GM18873 (cell line): ENCODE results near the gene ZNF282.
"Not testable (repeated sequence)": the region's sequence is repeated elsewhere in the genome, so short reads cannot be mapped to it uniquely, and the experiment has no call there.

Source experiments
- ATAC-seq: cut with Tn5 transposase; IDR thresholded peaks from one replicate; pipeline ENCODE4 v1.9.1; 2021; ENCODE audit warnings: mild to moderate bottlenecking, moderate library complexity, moderate number of reproducible peaks; ENCODE audit not compliant: unreplicated experiment, low FRiP score

Gene ZNF282

DNA sequence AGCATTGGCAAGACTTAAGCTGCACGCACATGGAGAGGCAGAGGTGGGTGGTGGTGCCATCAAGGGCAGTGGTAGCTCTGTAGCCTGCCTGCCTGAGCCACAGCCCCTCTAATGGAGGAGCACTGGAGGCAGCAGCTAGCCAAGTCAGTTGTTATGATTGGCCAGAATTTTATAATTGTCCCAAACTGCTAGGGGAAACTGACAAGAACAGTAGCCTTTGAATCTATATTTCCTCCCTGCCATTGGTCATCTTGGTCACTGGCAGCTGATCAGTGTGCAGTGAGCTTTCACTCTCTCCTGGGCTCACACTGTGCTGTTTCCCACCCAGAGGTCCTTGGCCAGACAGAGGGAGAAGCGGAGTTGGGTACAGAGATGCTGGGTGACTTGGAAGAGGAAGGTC is 57.0 kb downstream of the ZNF282 start:
- ATAC-seq: no peak

DNA sequence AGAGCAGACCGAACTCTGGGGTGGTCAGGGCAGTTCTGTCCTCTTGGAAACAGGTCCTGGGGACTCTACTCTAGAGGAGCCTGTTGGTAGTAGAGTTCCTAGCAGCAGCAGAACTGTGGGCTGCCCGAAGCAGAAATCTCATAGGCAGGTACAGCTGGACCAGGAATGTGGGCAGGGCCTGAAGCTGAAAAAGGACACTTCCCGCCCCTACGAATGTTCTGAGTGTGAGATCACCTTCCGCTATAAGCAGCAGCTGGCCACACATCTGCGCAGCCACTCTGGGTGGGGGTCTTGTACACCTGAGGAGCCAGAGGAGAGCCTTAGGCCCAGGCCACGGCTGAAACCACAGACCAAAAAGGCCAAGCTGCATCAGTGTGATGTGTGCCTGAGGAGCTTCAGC is 58.3 kb downstream of the ZNF282 start:
- ATAC-seq: no peak

DNA sequence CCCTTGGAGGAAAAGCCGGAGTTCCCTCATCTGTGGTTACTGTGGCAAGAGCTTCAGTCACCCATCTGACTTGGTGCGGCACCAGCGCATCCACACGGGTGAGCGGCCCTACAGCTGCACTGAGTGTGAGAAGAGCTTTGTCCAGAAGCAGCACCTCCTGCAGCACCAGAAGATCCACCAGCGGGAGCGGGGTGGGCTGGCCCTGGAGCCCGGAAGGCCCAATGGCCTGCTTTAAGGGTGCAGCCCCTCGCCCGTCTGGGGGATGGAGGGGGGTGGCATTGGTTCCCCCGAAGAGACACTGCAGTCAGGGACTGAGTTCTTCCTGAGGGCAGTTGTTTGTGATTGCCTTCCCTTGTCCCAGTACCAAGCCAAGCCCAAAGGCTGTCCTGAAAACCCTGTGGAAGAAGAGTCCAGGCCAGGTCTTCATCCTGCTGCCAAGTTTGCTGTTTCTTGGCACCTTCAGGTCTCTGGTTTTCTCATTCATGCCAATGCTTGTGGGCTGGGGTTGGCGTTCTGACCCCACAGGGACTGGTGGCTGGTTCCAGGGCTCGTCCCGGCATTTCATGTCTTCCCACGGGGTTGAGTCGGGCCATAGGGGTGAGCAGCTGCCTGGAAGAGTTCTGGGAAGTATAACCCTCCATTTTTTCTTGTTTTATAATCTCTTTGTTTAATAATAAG is 59.0 kb downstream of the ZNF282 start:
- ATAC-seq: no peak

DNA sequence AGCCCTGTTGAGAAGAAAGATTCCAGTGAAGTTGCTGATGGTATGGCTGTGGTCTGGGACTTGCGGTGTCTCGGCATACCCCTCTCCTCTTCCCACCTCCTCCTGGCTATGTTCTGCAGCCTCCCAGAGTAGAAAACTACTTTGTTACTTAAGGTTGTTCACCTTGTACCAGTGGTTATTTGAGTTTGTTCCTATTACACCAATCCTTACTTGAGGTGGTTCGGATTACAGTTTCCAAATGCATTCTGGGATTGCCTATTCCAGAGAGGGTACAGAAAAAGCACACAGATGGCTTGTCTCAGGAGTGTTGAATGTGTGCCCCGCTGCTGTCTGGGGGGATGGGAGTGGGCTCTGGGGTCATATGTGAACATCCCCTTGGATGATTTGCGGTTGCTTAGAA is 59.8 kb downstream of the ZNF282 start:
- no peak for ATAC-seq

DNA sequence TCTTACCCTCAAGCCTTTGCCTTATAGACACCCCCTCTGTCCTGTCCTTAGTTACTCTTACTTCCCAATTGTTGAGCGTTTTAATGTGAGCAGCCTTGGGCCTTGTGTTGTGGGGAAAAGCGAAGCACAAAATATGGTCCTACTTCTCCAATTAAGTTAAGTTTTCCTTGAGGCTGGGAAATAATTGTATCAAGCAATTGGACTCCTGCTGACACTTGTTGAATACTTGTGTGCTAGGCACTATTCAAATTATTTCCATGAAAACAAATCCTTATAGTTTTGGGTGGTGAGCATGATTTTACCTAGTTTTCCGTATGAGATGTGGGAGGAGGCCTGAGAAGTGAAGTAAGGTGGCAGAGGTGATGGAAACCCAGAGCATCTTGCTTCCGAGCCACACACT is 61.2 kb downstream of the ZNF282 start:
- no peak for ATAC-seq

DNA sequence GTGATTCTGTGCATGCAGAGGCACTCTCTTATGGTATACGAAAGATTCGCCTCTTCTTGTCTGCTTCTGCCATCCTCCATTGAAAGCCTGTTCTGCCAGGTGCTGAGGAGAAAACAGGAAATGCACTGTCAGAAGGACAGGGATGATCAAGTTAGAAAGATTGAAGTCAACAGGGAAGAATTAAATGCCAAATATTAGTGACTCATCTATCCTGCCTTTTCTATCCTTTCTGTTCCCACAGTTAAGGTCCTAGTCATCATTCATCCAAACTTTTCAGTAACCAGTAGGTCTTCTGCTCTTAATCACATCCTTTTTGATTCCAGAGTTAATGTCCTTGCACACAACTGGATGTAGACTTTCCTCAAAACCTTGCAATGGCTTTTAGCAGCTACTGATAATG is 61.8 kb downstream of the ZNF282 start:
- ATAC-seq: no peak

DNA sequence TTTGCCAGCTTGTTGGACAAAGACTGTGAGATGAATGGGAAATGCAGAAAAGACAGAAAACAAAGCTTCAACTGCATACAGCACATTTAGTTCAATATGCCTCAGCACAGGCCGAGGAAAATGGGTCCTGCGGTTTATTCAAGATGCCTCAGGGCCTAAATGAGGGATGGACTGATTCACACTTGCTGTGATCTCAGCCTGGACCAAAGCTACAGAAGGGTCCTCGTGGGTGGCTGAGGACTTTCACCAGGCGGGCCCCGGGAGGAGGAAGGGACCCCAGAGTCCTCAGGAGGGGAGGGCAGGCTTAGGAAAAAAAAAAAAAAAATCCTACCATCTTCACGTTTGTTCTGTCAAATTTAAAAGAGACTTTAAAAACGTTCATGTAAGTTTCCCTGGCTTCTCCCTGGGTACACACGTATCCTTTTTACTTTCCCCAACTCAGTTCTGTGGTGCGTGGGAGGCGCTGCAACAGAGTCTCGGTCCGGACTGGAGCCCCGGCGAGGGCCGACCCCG is 66.0 kb downstream of the ZNF282 start:
- ATAC-seq: no peak

DNA sequence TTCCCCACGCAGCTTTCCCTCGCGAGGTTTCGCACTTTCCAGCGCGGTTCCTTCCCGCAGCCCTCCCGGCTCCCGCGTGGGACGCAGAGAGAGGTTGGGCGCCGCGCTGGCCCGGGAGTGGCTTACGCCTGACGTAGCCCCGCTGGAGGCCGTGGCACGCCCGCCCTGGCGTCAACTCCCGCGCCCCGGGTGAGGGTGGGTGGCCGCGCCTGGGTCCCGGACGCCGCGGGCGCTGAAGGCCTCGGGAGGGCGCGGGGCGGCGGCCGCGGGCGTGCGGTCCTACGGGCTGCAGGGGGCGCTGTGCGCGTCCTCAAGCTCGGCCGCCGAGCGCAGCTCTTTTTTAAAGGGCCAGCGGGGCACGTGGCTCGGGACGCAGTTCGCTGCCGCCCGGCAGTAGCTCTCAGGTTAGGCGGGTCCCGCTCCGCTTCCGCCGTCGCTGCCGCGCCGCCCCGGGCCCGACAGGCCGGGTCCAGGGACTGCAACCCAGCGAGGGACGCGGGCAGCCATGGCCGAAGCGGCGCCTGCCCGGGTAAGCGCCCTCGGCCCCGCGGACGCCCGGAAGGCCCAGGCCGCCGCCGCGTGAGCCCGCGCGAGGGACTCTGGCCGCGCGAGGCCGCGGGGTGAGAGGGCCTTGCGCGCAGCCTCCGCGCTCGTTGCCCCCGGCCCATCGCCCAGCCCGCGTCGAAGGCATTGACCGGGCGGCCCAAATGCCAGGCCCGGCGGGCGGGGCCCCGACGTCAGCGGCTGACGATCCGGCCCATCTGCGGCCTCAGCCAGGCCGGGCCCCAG is 66.7 kb downstream of the ZNF282 start, which contains the start of gene ZNF783:
Gene ZNF783 (plus strand): TSS at position 368 of the 789 bp plus-strand sequence. CDS start 138 bp downstream, at position 506.
- ATAC-seq: peak; percentile 80

DNA sequence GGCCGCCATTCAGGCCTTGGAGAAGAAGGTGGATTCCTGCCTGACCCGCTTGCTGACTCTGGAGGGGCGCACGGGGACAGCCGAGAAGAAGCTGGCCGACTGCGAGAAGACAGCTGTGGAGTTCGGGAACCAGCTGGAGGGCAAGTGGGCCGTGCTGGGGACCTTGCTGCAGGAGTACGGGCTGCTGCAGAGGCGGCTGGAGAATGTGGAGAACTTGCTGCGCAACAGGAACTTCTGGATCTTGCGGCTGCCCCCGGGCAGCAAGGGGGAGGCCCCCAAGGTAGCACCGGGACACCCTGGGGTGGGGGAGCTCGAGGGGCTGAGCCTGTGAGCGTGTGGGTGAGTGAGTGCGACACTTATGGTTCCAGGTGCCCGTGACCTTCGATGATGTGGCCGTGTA is 71.1 kb downstream of the ZNF282 start:
- no peak for ATAC-seq

DNA sequence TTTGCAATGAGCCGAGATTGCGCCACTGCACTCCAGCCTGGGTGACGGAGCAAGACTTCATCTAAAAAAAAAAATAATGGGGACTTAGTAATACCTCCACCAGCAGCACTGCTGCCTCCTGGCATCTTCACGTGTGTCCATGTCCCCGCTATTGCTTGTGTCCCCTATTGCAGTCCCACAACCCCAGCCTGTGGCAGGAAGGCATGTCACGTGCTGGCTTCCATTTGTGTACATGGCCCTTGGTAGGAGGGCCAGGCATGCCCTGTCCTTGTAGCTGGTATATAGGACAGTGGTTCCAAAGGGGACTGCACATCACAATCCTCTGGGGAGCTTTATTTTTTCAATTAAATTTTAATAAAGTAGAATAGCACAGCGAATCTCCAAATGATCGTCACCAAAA is 72.4 kb downstream of the ZNF282 start:
- no peak for ATAC-seq

DNA sequence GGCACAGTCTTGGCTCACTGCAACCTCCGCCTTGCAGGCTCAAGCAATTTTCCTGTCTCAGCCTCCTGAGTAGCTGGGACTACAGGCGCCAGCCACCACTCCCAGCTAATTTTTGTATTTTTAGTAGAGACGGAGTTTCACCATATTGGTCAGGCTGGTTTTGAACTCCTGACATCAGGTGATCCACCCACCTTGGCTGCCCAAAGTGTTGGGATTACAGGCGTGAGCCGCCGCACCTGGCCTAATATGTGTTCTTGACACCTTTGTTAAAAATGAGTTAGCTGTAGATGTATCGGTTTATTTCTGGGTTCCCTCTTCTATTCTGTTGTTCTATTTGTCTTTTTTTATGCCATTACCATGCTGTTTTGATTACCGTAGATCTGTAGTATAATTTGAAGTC is 79.1 kb downstream of the ZNF282 start:
- ATAC-seq: not testable (repeated sequence)
